Measurements from ENCODE around the gene COX7A2L. TPM values are rescaled to one million over a fixed set of nuclear protein-coding genes. Genes with fewer than 3 reads are reported as not detected.

Gene COX7A2L
- total RNA-seq, 1 experiment from 2014 or later = 99.5 TPM

DNA sequence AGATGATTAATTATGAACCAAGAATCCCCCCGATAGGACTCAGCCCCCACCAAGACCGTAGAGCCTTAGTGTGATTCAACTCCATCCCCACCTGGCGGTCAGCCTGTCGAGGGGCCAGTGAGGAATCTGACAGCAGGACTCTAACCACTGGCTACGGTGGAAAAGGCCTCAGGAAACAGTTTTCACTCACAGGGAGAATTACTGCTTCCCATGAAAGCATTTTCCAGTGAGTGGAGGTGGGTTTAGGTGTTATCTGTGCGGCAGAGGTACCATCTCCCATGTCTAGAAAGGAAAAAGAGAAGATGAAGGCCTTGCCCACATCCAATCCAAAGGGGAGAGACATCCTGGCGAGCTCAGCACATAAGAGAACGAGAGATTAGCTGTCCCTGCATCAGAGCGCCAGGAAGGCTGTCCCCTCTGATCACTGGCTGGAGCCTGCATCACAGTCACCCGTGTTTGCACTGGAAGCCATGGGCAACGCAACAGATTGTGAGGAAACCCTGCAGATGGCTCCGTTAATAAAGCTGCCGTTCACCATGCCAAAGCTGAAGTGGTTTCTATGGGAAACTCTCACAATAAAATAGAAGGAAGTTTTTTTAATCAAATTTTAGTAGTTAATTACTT is 22.3 kb downstream of the COX7A2L start (continued):
- TF ChIP-seq, protein P1, sequence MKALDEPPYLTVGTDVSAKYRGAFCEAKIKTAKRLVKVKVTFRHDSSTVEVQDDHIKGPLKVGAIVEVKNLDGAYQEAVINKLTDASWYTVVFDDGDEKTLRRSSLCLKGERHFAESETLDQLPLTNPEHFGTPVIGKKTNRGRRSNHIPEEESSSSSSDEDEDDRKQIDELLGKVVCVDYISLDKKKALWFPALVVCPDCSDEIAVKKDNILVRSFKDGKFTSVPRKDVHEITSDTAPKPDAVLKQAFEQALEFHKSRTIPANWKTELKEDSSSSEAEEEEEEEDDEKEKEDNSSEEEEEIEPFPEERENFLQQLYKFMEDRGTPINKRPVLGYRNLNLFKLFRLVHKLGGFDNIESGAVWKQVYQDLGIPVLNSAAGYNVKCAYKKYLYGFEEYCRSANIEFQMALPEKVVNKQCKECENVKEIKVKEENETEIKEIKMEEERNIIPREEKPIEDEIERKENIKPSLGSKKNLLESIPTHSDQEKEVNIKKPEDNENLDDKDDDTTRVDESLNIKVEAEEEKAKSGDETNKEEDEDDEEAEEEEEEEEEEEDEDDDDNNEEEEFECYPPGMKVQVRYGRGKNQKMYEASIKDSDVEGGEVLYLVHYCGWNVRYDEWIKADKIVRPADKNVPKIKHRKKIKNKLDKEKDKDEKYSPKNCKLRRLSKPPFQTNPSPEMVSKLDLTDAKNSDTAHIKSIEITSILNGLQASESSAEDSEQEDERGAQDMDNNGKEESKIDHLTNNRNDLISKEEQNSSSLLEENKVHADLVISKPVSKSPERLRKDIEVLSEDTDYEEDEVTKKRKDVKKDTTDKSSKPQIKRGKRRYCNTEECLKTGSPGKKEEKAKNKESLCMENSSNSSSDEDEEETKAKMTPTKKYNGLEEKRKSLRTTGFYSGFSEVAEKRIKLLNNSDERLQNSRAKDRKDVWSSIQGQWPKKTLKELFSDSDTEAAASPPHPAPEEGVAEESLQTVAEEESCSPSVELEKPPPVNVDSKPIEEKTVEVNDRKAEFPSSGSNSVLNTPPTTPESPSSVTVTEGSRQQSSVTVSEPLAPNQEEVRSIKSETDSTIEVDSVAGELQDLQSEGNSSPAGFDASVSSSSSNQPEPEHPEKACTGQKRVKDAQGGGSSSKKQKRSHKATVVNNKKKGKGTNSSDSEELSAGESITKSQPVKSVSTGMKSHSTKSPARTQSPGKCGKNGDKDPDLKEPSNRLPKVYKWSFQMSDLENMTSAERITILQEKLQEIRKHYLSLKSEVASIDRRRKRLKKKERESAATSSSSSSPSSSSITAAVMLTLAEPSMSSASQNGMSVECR (CRISPR knock-in tag; IDR thresholded peaks at IDR 0.05; ENCODE audit: borderline replicate concordance) = no peak
- no peak for TF ChIP-seq NFYB (CRISPR knock-in tag; conservative IDR thresholded peaks at IDR 0.05; ENCODE audit: low read depth)
- TF ChIP-seq, protein P2, sequence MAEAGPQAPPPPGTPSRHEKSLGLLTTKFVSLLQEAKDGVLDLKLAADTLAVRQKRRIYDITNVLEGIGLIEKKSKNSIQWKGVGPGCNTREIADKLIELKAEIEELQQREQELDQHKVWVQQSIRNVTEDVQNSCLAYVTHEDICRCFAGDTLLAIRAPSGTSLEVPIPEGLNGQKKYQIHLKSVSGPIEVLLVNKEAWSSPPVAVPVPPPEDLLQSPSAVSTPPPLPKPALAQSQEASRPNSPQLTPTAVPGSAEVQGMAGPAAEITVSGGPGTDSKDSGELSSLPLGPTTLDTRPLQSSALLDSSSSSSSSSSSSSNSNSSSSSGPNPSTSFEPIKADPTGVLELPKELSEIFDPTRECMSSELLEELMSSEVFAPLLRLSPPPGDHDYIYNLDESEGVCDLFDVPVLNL (CRISPR knock-in tag; IDR thresholded peaks at IDR 0.05; ENCODE audit: borderline replicate concordance, low read depth) = no peak

DNA sequence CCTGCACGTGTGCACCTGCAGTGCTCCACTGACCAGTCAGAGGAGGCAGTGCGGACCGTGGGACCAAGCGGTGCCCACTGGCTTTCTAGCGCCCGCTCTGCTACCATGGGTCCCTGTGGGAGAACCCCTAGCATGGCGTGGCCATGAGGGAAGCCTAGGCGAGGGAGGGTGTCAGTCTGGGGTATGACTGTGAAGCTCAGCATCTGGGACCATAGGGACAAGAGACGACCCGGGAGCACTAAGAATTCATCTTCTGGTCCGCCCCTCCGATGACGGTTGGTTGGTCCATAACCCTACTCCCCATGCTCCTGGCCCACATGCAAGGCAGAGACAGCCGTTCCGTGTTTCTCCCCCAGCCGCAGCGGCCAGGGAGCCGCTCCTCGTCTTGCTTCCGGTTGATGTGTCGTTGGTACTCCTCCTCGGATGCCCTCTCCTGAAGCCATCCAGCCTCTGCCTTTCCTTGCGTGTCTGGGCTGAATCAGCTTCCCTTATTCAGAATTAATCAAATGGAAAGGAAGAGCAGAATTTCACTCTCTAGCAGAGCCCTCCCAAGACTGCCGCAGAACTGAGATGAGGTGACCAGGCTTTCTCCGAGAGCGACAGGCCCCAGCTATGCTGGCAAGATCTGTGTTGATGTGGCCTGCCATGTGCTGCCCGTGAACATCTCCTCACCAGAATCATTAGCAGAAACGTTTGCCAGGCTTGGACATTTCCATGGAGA is 23.0 kb downstream of the COX7A2L start:
- no peak overlapping the region for H3K27ac Mint-ChIP-seq
- H3K4me1 Mint-ChIP-seq = peaks cover 8% of the 10 kb centered on the region
- TF ChIP-seq GABPB1 (CRISPR knock-in tag; IDR thresholded peaks at IDR 0.05) = no peak
- TF ChIP-seq TCF7 (CRISPR knock-in tag; IDR thresholded peaks at IDR 0.05; ENCODE audit: low read depth) = 0 out of 2 replicates have a peak, but pooled peaks have one; percentile 45
- ChIA-PET POLR2A (no interaction called here), CTCF (no interaction called here)
- H3K4me3 Mint-ChIP-seq = no peak overlapping the region
- DNase-seq (ENCODE audit: low spot score) = no peak
- peaks cover 17% of the 10 kb centered on the region for H3K36me3 Mint-ChIP-seq
- ATAC-seq = no peak
- no peaks in the 10 kb centered on the region for H3K9me3 Mint-ChIP-seq
- H3K27me3 Mint-ChIP-seq (ENCODE audit: low read depth) = no peaks in the 10 kb centered on the region

DNA sequence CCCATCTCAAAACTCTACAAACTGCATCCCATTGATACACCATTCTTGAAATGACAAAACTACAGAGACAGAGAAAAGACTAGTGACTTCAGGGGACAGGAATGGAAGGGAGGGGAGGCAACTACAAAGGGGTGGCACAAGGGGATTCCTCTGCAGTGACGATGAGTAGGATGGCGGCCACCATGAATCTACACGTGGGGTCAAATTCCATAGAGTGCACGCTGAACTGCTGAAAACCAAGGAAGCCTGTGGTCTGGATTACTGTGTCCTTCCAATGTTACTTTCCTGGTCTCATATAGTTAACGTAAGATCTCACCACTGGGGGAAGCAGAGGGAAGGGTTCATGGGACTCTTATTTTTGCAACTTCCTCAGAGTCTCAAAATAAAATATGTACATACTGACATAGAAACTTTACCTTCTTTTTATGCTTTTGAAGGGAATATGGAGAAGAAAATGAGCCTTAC is 23.6 kb downstream of the COX7A2L start:
- Mint-ChIP-seq H3K36me3 (peaks cover 22% of the 10 kb centered on the region), H3K4me3 (no peak overlapping the region), H3K9me3 (no peaks in the 10 kb centered on the region), H3K4me1 (peaks cover 5% of the 10 kb centered on the region), H3K27ac (no peak overlapping the region), H3K27me3 (ENCODE audit: low read depth) (no peaks in the 10 kb centered on the region)
- ChIA-PET POLR2A (no interaction called here), CTCF (no interaction called here)
- TF ChIP-seq PRRX2 (CRISPR knock-in tag; IDR thresholded peaks at IDR 0.05) (no peak), ELF4 (CRISPR knock-in tag; IDR thresholded peaks at IDR 0.05; ENCODE audit: low read depth) (no peak), FOXP1 (CRISPR knock-in tag; IDR thresholded peaks at IDR 0.05; ENCODE audit: borderline replicate concordance) (no peak)
- TF ChIP-seq, protein P3, sequence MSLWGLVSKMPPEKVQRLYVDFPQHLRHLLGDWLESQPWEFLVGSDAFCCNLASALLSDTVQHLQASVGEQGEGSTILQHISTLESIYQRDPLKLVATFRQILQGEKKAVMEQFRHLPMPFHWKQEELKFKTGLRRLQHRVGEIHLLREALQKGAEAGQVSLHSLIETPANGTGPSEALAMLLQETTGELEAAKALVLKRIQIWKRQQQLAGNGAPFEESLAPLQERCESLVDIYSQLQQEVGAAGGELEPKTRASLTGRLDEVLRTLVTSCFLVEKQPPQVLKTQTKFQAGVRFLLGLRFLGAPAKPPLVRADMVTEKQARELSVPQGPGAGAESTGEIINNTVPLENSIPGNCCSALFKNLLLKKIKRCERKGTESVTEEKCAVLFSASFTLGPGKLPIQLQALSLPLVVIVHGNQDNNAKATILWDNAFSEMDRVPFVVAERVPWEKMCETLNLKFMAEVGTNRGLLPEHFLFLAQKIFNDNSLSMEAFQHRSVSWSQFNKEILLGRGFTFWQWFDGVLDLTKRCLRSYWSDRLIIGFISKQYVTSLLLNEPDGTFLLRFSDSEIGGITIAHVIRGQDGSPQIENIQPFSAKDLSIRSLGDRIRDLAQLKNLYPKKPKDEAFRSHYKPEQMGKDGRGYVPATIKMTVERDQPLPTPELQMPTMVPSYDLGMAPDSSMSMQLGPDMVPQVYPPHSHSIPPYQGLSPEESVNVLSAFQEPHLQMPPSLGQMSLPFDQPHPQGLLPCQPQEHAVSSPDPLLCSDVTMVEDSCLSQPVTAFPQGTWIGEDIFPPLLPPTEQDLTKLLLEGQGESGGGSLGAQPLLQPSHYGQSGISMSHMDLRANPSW (CRISPR knock-in tag; conservative IDR thresholded peaks at IDR 0.05; ENCODE audit: low read depth) = no peak
- TF ChIP-seq, protein P4, sequence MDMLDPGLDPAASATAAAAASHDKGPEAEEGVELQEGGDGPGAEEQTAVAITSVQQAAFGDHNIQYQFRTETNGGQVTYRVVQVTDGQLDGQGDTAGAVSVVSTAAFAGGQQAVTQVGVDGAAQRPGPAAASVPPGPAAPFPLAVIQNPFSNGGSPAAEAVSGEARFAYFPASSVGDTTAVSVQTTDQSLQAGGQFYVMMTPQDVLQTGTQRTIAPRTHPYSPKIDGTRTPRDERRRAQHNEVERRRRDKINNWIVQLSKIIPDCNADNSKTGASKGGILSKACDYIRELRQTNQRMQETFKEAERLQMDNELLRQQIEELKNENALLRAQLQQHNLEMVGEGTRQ (CRISPR knock-in tag; IDR thresholded peaks at IDR 0.05) = no peak
- DNase-seq (ENCODE audit: low spot score) (no peak), ATAC-seq (peak; percentile 13; the same call in 1 of the 2 replicates)

All from WTC11 (cell line).